Stimulated activated CD8-positive, alpha-beta memory T cell treated with anti-CD3 and anti-CD28 coated beads, Interleukin-7, amount 100 ng/mL, for 24 hours (primary cell): ENCODE data around the gene TCHP.

Source experiments
- DNase-seq: peaks from one replicate; pipeline ENCODE4 v3.0.0-alpha.2; 2020; ENCODE audit warnings: low read depth

The TCHP gene

DNA sequence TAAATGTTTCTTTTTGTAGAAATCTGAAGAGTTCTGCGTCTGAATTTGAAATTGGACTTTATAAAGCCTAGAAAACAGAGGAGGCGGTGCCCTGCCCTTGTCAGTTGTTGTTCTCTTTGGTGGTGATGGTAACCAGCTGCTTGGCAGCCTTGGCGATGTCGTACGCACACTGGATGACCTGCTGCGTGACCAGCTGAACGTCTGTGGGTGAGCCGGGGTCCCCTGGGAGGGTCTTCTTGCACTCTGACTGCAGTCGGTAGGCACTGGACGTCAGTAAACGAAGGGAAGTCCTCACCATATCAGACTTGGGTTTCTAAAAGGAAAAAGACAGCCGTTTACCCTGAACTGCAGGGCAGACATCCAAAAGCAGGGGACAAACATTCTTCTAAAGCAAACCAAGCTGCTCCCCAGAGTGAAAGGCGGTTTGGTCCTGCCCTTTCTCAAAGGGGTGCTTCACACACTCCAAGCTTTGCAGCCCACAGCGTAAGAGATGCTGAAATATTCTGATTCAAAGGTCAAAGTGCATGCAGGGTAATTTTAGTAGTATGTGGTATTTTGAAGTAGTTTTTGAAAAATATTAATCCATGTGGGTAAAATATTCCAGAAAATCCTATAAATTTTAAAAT lies 32.9 kb downstream of the TCHP start:
- DNase-seq: no peak

DNA sequence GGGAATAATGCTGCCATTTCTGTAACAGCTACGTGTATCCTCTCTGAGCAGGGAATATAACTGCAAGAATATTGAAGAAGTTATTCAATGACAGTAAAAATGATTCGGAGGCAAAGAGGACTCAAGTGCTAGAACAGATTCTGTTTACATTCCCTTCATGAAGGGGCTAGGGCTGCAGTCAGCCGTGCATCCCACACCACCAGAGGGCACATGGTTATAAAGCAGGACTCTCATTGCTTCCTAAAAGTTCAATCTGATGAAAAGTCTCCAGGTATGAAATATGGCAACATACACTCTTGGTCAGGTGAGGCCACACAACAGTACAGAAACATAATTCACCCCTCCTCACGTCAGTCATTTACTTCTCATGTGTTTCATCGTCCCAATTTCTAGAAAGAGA lies 34.0 kb downstream of the TCHP start:
- DNase-seq: no peak

DNA sequence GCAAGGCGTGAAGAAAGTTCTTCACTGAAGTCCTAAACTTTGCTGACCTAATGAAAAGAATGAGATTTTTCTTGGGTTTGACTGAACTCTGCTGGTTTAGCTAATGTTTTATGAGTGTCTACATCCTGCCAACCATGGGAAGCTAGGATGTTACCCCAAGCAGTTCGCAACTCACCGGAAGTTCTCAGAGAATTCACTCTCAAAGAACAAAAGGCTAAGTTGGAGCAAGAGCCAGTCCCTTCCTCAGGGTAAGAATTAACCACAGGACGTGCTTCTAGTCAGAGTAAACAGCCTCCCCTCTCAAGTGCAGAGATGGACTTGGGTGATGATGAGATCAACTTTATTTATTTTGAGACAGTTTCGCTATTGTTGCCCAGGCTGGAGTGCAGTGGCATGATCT lies 37.3 kb downstream of the TCHP start:
- no peak for DNase-seq

DNA sequence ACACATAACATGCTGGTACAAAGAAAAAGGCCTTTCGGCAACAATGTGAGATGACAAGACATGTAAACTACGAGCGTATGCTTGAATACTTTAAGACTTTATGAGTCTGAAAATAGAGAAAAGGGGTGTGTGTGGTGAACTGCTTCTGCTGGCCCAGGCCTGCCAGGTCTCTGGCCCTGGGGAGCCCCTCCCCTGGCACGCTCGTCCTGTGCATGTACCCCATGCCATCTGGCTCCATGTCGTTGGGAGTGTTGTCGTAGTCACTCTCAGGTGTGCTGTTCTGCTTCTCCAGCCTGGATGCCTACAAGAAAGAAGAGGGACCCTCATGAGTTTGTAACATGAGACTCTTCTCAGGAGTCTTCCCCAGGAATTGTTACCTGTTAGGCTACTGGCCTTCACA lies 38.9 kb downstream of the TCHP start:
- no peak for DNase-seq

DNA sequence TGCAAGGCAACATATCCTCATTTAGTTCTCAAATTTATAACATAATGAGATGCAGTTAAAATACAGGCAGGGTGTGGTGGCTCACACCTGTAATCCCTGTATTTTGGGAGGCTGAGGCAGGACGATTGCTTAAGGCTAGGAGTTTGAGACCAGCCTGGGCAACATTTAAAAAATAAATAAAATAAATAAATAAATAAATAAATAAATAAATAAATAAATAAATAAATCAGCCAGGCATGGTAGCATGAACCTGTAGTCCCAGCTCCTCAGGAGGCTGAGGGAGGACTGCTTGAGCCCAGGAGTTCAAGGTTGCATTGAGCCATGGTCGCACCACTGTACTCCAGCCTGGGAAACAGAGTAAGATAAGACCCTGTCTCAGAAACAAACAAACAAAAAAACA lies 39.4 kb downstream of the TCHP start:
- no peak for DNase-seq

DNA sequence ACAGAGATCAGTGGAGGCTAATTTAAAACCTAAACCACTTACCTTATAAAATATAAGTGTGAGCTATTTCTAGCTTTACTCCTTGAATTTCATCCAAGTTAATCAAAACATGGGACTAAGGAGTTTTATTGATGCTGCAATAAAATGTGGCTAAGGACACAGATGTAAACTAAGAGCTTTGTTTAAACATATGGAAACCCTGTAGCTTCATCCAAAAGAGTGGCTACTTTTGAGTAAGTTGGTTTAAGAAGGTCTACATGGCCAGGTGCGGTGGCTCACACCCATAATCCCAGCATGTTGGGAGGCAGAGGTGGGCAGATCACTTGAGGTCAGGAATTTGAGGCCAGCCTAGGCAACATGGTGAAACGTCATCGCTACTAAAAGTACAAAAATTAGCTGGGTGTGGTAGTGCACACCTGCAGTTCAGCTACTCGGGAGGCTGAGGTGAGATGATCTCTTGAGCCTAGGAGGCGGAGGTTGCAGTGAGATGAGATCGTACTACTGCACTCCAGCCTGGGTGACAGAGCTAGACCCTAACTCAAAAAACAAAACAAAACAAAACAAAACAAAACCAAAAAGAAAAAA lies 40.4 kb downstream of the TCHP start:
- no peak for DNase-seq

DNA sequence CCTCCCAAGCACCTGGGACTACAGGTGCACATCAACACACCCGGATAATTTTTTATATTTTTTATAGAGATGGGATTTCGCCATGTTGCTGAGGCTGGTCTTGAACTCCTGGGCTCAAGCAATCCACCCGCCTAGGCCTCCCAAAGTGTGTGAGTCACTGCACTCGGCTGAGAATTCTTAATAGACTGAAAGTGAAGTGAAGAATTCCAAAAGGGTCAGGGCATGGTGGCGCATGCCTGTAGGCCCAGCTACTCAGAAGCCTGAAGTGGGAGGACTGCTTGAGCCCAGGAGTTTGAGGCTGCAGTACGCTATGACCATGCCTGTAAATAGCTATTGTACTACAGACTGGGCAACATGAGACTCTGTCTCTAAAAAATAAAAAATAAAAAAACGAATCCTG lies 43.7 kb downstream of the TCHP start:
- no peak for DNase-seq

DNA sequence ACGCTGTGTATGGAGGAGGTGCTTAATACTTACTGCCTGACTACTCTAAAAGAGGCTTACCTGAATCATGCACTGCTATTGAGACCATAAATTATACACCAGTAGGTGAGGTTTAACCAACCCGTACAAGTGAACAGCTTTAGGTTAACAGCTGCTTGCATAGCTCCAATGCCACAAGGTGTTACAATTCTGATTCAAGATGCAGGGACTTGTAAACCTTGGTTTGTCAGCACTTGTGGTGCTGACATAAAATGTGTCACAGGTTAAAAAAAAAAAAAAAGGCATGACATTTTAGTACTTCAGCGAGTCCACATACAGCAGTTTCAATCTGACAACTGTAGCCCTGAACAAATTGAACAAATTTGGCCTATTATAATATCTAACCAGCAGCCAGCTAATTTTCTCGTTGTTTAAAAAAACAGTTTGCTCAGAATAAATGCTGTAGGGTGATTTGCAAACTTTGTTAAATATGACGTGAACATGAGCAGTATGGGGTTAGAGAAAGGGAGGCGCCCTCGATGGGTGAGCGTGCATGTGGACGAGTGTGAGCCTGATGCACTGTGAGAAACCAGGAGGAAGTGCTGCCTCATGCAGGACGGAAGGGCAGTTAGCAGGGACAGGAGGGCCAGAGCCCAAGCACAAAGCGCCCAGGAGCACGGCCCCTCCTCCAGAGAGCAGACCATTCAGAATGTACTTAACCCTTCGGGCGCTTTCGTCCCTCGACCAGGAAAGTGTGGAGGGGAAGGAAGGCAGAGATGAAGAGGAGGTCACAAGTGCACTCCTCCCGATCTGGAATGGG lies 44.7 kb downstream of the TCHP start:
- DNase-seq: no peak

DNA sequence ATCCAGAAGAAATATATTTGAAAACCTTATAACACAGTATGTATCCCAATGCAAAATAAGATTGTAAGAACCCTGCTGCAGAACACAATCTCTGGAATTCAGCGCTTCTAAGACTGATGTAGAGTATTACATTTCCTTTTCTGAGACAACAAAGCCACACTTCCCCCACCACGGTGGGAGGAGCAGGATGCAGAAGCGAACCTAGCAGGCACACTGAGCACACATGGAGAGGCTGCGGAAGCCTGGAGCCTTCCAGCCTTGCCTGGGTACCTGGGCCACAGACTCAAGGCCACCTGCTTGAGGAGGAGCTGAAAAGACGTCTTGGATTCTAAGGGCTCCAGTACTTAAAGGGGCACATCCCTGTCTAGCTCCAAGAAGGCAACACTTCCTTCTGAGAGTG lies 46.4 kb downstream of the TCHP start:
- DNase-seq: no peak

- no peak for DNase-seq
These were observed 46.8 kb downstream of the TCHP start for GRCh38 chr12:109946913-109947312.

DNA sequence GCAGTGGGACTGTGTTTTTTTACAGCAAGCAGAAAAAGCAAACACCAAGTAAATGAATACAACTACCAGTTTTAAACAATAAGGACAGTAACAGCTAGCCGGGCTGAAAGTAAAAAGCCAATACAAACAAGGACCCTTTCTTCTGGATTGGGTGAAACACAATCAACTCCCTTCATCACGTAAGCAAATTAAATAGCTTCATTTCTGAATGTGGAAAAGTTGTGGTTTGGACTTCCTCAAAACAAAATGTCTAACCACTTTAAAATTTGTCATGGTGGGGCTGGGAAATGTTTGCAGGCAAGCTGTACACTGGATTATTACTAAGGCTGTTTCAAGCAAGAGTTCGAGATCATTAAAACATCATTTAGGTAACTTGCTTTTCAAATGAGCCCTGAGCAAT lies 47.4 kb downstream of the TCHP start:
- no peak for DNase-seq

GRCh38 chr12:109948368-109948767 lies 48.3 kb downstream of the TCHP start:
- no peak for DNase-seq

DNA sequence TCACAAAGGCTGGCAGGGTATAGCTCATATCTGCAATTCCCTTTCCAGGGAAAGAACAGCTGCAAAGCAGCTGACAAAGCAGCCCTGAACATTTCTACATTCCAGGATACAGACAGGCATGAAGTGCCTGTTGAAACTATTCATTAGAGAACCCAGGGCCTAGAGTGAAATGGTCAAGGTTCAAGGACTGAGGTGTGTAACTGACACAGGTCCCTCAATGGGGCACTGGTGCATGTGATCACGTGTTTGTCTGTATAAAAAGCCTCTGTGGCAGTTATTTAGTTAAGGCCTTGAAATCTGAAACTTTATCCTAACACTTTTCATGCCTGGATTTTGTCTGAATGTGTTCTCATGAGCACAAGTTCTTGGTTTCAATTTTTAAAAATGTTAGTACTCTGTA lies 49.0 kb downstream of the TCHP start:
- DNase-seq: no peak

GRCh38 chr12:109950625-109951024 lies 50.6 kb downstream of the TCHP start:
- no peak for DNase-seq

DNA sequence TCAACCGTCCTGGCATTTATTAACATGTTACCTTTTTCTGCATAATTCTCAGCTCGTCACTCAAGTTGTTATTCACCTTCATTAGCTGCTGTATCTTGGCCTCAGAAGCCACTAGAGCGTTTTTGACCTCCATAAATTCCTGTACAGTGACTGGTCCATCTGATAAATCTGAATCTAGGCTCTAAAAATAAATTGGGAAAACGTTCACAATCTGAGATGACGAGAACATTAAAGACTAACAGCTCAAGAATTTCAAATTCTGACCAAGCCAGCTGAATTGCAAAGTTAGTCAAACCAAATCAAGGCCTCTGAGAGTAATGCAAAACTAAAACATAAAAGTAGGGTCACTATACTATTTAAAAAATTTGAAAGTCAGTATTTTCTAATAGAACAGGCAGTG lies 51.1 kb downstream of the TCHP start:
- DNase-seq: no peak

DNA sequence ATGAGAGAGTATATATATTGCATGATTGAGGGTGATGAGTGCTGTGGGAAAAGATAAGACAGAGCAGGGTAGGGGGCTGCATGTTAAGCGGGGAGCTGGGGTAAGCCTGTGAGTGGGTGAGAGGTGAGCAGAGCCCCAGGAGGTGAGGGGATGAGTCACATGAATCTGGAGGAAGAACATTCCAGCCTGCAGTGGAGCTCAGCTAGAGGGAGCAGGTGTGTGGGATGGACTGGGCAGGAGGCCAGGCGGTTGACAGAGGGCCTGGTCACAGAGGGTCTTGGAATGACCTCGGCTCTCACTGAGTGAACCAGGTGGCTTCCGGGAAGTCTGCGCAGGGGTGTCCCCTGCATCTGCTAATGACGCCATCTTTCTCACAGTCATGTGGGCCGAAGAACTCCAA lies 51.7 kb downstream of the TCHP start:
- DNase-seq: no peak

DNA sequence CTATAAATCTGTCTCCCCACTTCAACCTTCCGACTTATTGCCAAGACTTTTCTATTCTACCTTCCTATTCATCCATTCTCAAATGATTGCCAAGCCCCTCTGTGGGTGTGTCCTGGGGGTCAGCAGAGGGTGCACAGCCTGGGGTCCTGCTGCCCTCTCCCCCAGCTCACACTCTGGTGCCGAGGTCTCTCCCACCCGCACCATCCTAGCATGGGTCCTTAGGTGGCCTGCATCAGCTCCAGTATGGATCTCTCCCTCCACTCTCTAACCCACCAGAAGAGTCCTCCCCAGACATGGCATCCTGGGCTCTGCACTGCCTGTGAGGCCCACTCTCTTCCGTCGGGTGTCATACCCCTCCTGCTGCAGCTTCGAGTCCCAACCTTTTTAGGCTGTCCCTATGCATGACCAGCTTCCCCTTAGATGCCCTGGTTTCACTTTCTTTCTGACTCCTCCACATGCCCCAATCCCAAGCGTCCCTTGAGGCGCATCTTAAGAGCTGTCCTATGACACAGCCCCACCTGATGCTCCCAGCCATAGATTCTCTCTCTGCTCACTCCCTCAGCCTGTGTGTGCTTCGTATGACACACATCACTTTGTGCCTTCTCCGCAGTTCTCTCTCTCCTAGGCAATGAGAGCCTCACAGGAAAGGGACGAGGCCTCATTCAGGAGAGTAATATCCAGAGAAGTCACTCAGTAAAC lies 52.2 kb downstream of the TCHP start:
- no peak for DNase-seq

GRCh38 chr12:109952873-109953272 lies 52.8 kb downstream of the TCHP start:
- no peak for DNase-seq

GRCh38 chr12:109953656-109954055 lies 53.6 kb downstream of the TCHP start:
- no peak for DNase-seq

DNA sequence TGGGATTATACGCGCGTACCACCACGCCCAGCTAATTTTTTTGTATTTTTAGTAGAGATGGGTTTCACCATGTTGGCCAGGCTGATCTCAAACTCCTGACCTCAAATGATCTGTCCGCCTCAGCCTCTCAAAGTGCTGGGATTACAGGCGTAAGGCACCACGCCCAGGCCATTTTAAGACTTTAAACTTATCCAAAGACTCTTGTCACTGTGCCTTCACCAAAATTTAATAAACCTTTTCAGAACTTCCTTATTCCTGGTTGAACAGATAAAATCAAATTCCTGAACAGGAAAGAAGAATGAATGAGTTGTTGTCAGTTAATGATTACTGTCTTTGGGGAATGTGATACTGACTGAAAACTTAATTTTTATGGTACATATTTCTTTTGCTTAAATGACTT lies 58.3 kb downstream of the TCHP start:
- no peak for DNase-seq

DNA sequence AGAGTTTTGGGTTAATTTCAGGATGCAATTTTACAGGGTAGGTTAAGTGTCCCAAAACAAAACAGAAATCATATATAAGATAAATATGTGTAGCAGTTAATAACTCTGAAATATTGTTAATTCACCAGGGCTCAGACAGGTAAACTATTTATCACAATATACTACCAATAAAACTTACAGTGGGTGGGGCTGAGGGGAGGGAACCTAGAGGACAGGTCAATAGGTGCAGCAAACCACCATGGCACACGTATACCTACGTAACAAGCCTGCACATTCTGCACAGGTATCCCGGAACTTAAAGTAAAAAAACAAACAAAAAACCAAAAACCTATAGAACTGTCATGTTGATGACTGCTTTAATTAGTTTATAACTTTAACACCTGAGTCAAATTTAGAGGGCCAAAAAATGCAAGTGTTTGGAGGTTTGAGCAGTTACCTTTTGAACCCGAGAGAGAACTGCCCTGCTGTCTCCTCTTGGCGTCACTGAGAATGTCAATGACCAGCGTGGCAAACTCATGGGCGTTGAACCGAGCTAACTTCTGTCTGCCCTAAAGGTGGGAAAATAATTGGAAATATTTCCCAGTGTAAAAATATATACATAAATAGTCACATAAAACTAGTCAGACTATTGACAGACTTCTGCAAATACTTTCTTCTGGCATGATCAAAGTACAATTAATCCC lies 59.5 kb downstream of the TCHP start:
- DNase-seq: no peak

DNA sequence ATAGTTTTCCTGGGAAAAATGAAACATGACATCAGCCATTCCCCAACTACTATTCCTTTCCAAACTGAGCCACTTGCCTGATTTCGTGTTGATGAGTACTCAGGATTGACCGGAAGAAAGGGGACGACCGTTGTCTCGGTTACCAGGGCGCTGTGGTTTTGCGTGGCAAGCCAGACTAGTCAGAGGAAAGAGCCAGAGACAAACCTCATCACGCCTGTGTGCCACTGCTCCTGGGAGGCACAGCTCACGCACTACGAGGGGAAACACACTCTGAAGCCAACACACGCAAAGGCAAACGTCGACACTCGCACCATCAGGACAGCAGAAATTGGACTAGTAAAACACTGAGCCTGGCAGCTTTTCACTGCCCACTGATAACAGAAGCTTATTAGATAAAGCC lies 61.1 kb downstream of the TCHP start:
- DNase-seq: no peak
